Stomach smooth muscle (tissue), 2 donors: ENCODE data around the gene TBCD.
A peak's percentile ranks its signal among the peaks of the same experiment; 100 is the strongest.

ENCODE experiments used
- H3K27ac ChIP-seq: one replicate; pipeline ENCODE4 v1.7.0; 2013; ENCODE audit warnings: mild to moderate bottlenecking, low read length, inconsistent platforms
- H3K27me3 ChIP-seq, 2 donors: one replicate each; pipeline ENCODE4 v1.7.0; 2013; ENCODE audit warnings: low read length in 2 of 2; ENCODE audit not compliant: insufficient read depth in 2 of 2, control insufficient read depth in 1 of 2
- H3K36me3 ChIP-seq, 2 donors: one replicate each; pipeline ENCODE4 v1.7.0; 2013; ENCODE audit warnings: low read length in 2 of 2; ENCODE audit not compliant: control insufficient read depth in 2 of 2, insufficient read depth in 2 of 2
- H3K4me1 ChIP-seq: one replicate; pipeline ENCODE4 v1.7.0; 2013; ENCODE audit warnings: low read length; ENCODE audit not compliant: control insufficient read depth, insufficient read depth
- H3K4me3 ChIP-seq, 2 donors: one replicate each; pipeline ENCODE4 v1.7.0; 2013; ENCODE audit warnings: low read length in 2 of 2
- H3K9ac ChIP-seq, 2 donors: one replicate each; pipeline ENCODE4 v1.7.0; 2013; ENCODE audit warnings: low read length in 2 of 2, mild to moderate bottlenecking in 1 of 2
- H3K9me3 ChIP-seq, 2 donors: one replicate each; pipeline ENCODE4 v1.7.0; 2013; ENCODE audit warnings: low read length in 2 of 2; ENCODE audit not compliant: control insufficient read depth in 2 of 2
- donor health status: healthy.
- donor health status: Pancreatic carcinoma.

TBCD gene

GRCh38 chr17:82797061-82797460 is 45.2 kb downstream of the TBCD start:
- Histone ChIP-seq H3K9me3 (no peaks in the 10 kb centered on the region), H3K36me3 (peaks cover 0 to 6% of the 10 kb centered on the region in 2 donors), H3K4me1 (peaks cover 24% of the 10 kb centered on the region), H3K27ac (no peak overlapping the region), H3K9ac (no peak overlapping the region), H3K4me3 (no peak overlapping the region), H3K27me3 (no peaks in the 10 kb centered on the region)

GRCh38 chr17:82798752-82799151 is 46.9 kb downstream of the TBCD start:
- Histone ChIP-seq H3K9ac (no peak overlapping the region), H3K9me3 (no peaks in the 10 kb centered on the region), H3K36me3 (peaks cover 0 to 6% of the 10 kb centered on the region in 2 donors), H3K27me3 (no peaks in the 10 kb centered on the region), H3K27ac (no peak overlapping the region), H3K4me3 (no peak overlapping the region), H3K4me1 (peaks cover 19% of the 10 kb centered on the region)

- H3K9ac ChIP-seq = no peak overlapping the region
- H3K4me1 ChIP-seq = peaks cover 18% of the 10 kb centered on the region
- no peaks in the 10 kb centered on the region for H3K27me3 ChIP-seq
- H3K4me3 ChIP-seq = no peak overlapping the region
- H3K27ac ChIP-seq = no peak overlapping the region
- no peaks in the 10 kb centered on the region for H3K9me3 ChIP-seq
- peaks cover 0 to 6% of the 10 kb centered on the region in 2 donors for H3K36me3 ChIP-seq
Measured at GRCh38 chr17:82799591-82799990, 47.7 kb downstream of the TBCD start.

- peaks cover 0 to 7% of the 10 kb centered on the region in 2 donors for H3K36me3 ChIP-seq
Measured at GRCh38 chr17:82800885-82801284, 49.0 kb downstream of the TBCD start.

GRCh38 chr17:82801377-82801970 is 49.6 kb downstream of the TBCD start:
- H3K9ac ChIP-seq = no peak overlapping the region

More at GRCh38 chr17:82800885-82801284, 49.0 kb downstream of the TBCD start:
- Histone ChIP-seq H3K9me3 (no peaks in the 10 kb centered on the region), H3K9ac (no peak overlapping the region), H3K4me3 (no peak overlapping the region), H3K27ac (no peak overlapping the region), H3K4me1 (peaks cover 15% of the 10 kb centered on the region), H3K27me3 (no peaks in the 10 kb centered on the region)

GRCh38 chr17:82802075-82802780 is 50.4 kb downstream of the TBCD start:
- Histone ChIP-seq H3K36me3 (peaks cover 0 to 14% of the 10 kb centered on the region in 2 donors), H3K4me3 (no peak overlapping the region), H3K27ac (no peak overlapping the region), H3K9ac (no peak overlapping the region), H3K4me1 (peaks cover 15% of the 10 kb centered on the region), H3K9me3 (no peaks in the 10 kb centered on the region), H3K27me3 (no peaks in the 10 kb centered on the region)

More at GRCh38 chr17:82801377-82801970, 49.6 kb downstream of the TBCD start:
- no peaks in the 10 kb centered on the region for H3K9me3 ChIP-seq
- H3K4me3 ChIP-seq = no peak overlapping the region
- H3K27me3 ChIP-seq = no peaks in the 10 kb centered on the region
- H3K36me3 ChIP-seq = peaks cover 0 to 13% of the 10 kb centered on the region in 2 donors
- H3K27ac ChIP-seq = no peak overlapping the region
- peaks cover 15% of the 10 kb centered on the region for H3K4me1 ChIP-seq

- Histone ChIP-seq H3K36me3 (peaks cover 4 to 19% of the 10 kb centered on the region in 2 donors), H3K27ac (no peak overlapping the region)
Measured at GRCh38 chr17:82803185-82803584, 51.3 kb downstream of the TBCD start.

GRCh38 chr17:82803606-82804005 is 51.7 kb downstream of the TBCD start:
- H3K4me3 ChIP-seq = no peak overlapping the region
- H3K4me1 ChIP-seq = peaks cover 18% of the 10 kb centered on the region
- no peak overlapping the region for H3K27ac ChIP-seq
- H3K9ac ChIP-seq = no peak overlapping the region
- no peaks in the 10 kb centered on the region for H3K27me3 ChIP-seq
- H3K36me3 ChIP-seq = peaks cover 4 to 19% of the 10 kb centered on the region in 2 donors
- no peaks in the 10 kb centered on the region for H3K9me3 ChIP-seq

More at GRCh38 chr17:82803185-82803584, 51.3 kb downstream of the TBCD start:
- H3K9ac ChIP-seq = no peak overlapping the region
- H3K27me3 ChIP-seq = no peaks in the 10 kb centered on the region
- H3K4me3 ChIP-seq = no peak overlapping the region
- no peaks in the 10 kb centered on the region for H3K9me3 ChIP-seq
- H3K4me1 ChIP-seq = peaks cover 18% of the 10 kb centered on the region

GRCh38 chr17:82804442-82805191 is 52.8 kb downstream of the TBCD start:
- Histone ChIP-seq H3K36me3 (peaks cover 5 to 19% of the 10 kb centered on the region in 2 donors), H3K27me3 (no peaks in the 10 kb centered on the region), H3K4me1 (peaks cover 24% of the 10 kb centered on the region), H3K9ac (no peak overlapping the region), H3K27ac (peak overlapping the region; percentile 53), H3K9me3 (no peaks in the 10 kb centered on the region), H3K4me3 (no peak overlapping the region)

- Histone ChIP-seq H3K27me3 (no peaks in the 10 kb centered on the region), H3K36me3 (peaks cover 7 to 16% of the 10 kb centered on the region in 2 donors), H3K4me1 (peaks cover 24% of the 10 kb centered on the region), H3K27ac (no peak overlapping the region), H3K4me3 (no peak overlapping the region), H3K9me3 (no peaks in the 10 kb centered on the region), H3K9ac (no peak overlapping the region)
Measured at GRCh38 chr17:82805254-82805653, 53.4 kb downstream of the TBCD start.
